HepG2 (cell line): ENCODE data around the gene EMILIN3. TPM values are rescaled to one million over a fixed set of nuclear protein-coding genes. Genes with fewer than 3 reads are reported as not detected.

Source experiments
- ARID5B ChIP-seq: IDR thresholded peaks from 2 replicates; pipeline ENCODE4 v1.4.0; 2020; ENCODE audit warnings: mild to moderate bottlenecking, missing genetic modification reagents
- CBX5 ChIP-seq: sonication (generic); formaldehyde crosslinking; IDR thresholded peaks from 2 replicates; pipeline ENCODE4 v1.4.0; 2020; ENCODE audit warnings: missing genetic modification reagents, borderline replicate concordance
- CHD4 ChIP-seq: fragments of 200-600 bp; sonication (generic); IDR thresholded peaks from 2 replicates; pipeline ENCODE4 v1.7.0; 2017; ENCODE audit warnings: mild to moderate bottlenecking, low read length, borderline replicate concordance
- DDIT3 ChIP-seq: sonication (generic); formaldehyde crosslinking; IDR thresholded peaks from 2 replicates; pipeline ENCODE4 v1.4.0; 2020; ENCODE audit warnings: mild to moderate bottlenecking, missing genetic modification reagents
- FOXJ3 ChIP-seq: sonication (generic); formaldehyde crosslinking; IDR thresholded peaks from 2 replicates; pipeline ENCODE4 v1.4.0; 2020; ENCODE audit warnings: missing genetic modification reagents, mild to moderate bottlenecking, borderline replicate concordance
- FOXK1 ChIP-seq: sonication (generic); formaldehyde crosslinking; IDR thresholded peaks from 2 replicates; pipeline ENCODE4 v1.4.0; 2020; ENCODE audit warnings: low read depth, missing genetic modification reagents, borderline replicate concordance
- HDAC2 ChIP-seq: sonication (generic); formaldehyde crosslinking; IDR thresholded peaks from 2 replicates; pipeline ENCODE4 v1.4.0; 2020; ENCODE audit warnings: missing genetic modification reagents
- JUND ChIP-seq: sonication (generic); formaldehyde crosslinking; IDR thresholded peaks from 2 replicates; pipeline ENCODE4 v1.8.0; 2022; ENCODE audit warnings: mild to moderate bottlenecking, missing genetic modification reagents
- MBNL3 ChIP-seq: fragments of 250-450 bp; sonication (Bioruptor Pico); conservative IDR thresholded peaks from 2 replicates; pipeline ENCODE4 v1.8.0; 2022; ENCODE audit warnings: mild to moderate bottlenecking, inconsistent platforms
- MEIS1 ChIP-seq: sonication (generic); formaldehyde crosslinking; IDR thresholded peaks from 2 replicates; pipeline ENCODE4 v1.9.0; 2021; ENCODE audit warnings: mild to moderate bottlenecking, missing genetic modification reagents, moderate library complexity, borderline replicate concordance
- ZNF121 ChIP-seq: sonication (generic); formaldehyde crosslinking; IDR thresholded peaks from 2 replicates; pipeline ENCODE4 v1.5.0; 2020; ENCODE audit warnings: mild to moderate bottlenecking, missing genetic modification reagents
- ZNF543 ChIP-seq: sonication (generic); formaldehyde crosslinking; IDR thresholded peaks from 2 replicates; pipeline ENCODE4 v1.4.0; 2020; ENCODE audit warnings: mild to moderate bottlenecking, missing genetic modification reagents
- ZNF569 ChIP-seq: sonication (generic); formaldehyde crosslinking; IDR thresholded peaks from 2 replicates; pipeline ENCODE4 v1.5.0; 2020; ENCODE audit warnings: mild to moderate bottlenecking, missing genetic modification reagents, moderate library complexity, borderline replicate concordance
- polyA plus RNA-seq, 8 experiments: library from polyadenylated mRNA; depleted of rRNA in 3 of 8; stranded (reverse) in 7 of 8; unstranded in 1 of 8; fragments of >200 nt; fragmentation: Illumina TruSeq in 4 of 8; extraction: Trizol in 4 of 8; gene quantifications; 2 replicates each; pipeline versions ENCODE4 v1.2.1 to v1.2.3, GENCODE V29; 2011 to 2016; ENCODE audit warnings: low read depth in 4 of 8, missing spikeins in 1 of 8, mixed read lengths in 1 of 8; ENCODE audit not compliant: insufficient read depth in 1 of 8
- total RNA-seq, 5 experiments: library from RNA; depleted of rRNA; stranded (reverse); fragments of >200 nt; fragmentation: Illumina TruSeq; extraction: Trizol; gene quantifications; 2 replicates each; pipeline ENCODE4 v1.2.3, GENCODE V29; 2016; ENCODE audit warnings: low read depth in 1 of 5
- TF ChIP-seq, protein P1 (sequence below): sonication (generic); formaldehyde crosslinking; IDR thresholded peaks from 2 replicates; pipeline ENCODE4 v1.4.0; 2020; ENCODE audit warnings: low read depth, mild to moderate bottlenecking, missing genetic modification reagents
- TF ChIP-seq, protein P2 (sequence below): sonication (generic); formaldehyde crosslinking; conservative IDR thresholded peaks from 2 replicates; pipeline ENCODE4 v1.4.0; 2020; ENCODE audit warnings: missing genetic modification reagents
- TF ChIP-seq, protein P3 (sequence below): fragments of 450-650 bp; IDR thresholded peaks from 2 replicates; pipeline ENCODE4 v1.6.1; 2017
- TF ChIP-seq, protein P4 (sequence below): sonication (generic); formaldehyde crosslinking; IDR thresholded peaks from 2 replicates; pipeline ENCODE4 v1.5.0; 2020; ENCODE audit warnings: mild to moderate bottlenecking, missing genetic modification reagents

EMILIN3 gene
- total and polyA plus RNA-seq, 2 of the 13 experiments (the other 11 are each of a cell fraction or from before 2014, with no cell fraction given): 0.25 to 0.29 TPM

GRCh38 chr20:41340327-41341055 is 26.1 kb downstream of the EMILIN3 start, which contains the start of gene LPIN3 (continued):
- TF ChIP-seq FOXK1 (CRISPR knock-in tag): peak; percentile 45; the same call in 1 of the 2 replicates
- peak; percentile 35; the same call in 1 of the 2 replicates for TF ChIP-seq HDAC2 (CRISPR knock-in tag)
- no peak; the same call in 1 of the 2 replicates for TF ChIP-seq ZNF543 (CRISPR knock-in tag)
- TF ChIP-seq MBNL3 (CRISPR knock-in tag): no peak
- TF ChIP-seq ARID5B (CRISPR knock-in tag): peak; percentile 64
- TF ChIP-seq JUND (CRISPR knock-in tag): no peak
- TF ChIP-seq, protein P1, sequence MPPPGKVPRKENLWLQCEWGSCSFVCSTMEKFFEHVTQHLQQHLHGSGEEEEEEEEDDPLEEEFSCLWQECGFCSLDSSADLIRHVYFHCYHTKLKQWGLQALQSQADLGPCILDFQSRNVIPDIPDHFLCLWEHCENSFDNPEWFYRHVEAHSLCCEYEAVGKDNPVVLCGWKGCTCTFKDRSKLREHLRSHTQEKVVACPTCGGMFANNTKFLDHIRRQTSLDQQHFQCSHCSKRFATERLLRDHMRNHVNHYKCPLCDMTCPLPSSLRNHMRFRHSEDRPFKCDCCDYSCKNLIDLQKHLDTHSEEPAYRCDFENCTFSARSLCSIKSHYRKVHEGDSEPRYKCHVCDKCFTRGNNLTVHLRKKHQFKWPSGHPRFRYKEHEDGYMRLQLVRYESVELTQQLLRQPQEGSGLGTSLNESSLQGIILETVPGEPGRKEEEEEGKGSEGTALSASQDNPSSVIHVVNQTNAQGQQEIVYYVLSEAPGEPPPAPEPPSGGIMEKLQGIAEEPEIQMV: peak; percentile 56; the same call in 1 of the 2 replicates
- TF ChIP-seq ZNF121 (CRISPR knock-in tag): peak; percentile 60
- no peak for TF ChIP-seq DDIT3
- TF ChIP-seq CHD4: peak; percentile 89
- TF ChIP-seq, protein P2, sequence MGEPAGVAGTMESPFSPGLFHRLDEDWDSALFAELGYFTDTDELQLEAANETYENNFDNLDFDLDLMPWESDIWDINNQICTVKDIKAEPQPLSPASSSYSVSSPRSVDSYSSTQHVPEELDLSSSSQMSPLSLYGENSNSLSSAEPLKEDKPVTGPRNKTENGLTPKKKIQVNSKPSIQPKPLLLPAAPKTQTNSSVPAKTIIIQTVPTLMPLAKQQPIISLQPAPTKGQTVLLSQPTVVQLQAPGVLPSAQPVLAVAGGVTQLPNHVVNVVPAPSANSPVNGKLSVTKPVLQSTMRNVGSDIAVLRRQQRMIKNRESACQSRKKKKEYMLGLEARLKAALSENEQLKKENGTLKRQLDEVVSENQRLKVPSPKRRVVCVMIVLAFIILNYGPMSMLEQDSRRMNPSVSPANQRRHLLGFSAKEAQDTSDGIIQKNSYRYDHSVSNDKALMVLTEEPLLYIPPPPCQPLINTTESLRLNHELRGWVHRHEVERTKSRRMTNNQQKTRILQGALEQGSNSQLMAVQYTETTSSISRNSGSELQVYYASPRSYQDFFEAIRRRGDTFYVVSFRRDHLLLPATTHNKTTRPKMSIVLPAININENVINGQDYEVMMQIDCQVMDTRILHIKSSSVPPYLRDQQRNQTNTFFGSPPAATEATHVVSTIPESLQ (CRISPR knock-in tag): no peak
- TF ChIP-seq, protein P3, sequence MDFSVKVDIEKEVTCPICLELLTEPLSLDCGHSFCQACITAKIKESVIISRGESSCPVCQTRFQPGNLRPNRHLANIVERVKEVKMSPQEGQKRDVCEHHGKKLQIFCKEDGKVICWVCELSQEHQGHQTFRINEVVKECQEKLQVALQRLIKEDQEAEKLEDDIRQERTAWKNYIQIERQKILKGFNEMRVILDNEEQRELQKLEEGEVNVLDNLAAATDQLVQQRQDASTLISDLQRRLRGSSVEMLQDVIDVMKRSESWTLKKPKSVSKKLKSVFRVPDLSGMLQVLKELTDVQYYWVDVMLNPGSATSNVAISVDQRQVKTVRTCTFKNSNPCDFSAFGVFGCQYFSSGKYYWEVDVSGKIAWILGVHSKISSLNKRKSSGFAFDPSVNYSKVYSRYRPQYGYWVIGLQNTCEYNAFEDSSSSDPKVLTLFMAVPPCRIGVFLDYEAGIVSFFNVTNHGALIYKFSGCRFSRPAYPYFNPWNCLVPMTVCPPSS: no peak
- no peak for TF ChIP-seq FOXJ3
- TF ChIP-seq MEIS1: no peak; the same call in 1 of the 2 replicates
- TF ChIP-seq, protein P4, sequence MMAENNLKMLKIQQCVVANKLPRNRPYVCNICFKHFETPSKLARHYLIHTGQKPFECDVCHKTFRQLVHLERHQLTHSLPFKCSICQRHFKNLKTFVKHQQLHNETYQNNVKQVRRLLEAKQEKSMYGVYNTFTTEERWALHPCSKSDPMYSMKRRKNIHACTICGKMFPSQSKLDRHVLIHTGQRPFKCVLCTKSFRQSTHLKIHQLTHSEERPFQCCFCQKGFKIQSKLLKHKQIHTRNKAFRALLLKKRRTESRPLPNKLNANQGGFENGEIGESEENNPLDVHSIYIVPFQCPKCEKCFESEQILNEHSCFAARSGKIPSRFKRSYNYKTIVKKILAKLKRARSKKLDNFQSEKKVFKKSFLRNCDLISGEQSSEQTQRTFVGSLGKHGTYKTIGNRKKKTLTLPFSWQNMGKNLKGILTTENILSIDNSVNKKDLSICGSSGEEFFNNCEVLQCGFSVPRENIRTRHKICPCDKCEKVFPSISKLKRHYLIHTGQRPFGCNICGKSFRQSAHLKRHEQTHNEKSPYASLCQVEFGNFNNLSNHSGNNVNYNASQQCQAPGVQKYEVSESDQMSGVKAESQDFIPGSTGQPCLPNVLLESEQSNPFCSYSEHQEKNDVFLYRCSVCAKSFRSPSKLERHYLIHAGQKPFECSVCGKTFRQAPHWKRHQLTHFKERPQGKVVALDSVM: peak; percentile 81
- no peak for TF ChIP-seq CBX5 (CRISPR knock-in tag)
- TF ChIP-seq ZNF569 (CRISPR knock-in tag): no peak
